HG03159 (cell line): Measurements from ENCODE around the gene PAPPA2.
"Not testable (repeated sequence)": the region's sequence is repeated elsewhere in the genome, so short reads cannot be mapped to it uniquely, and the experiment has no call there.

Experiments used
- ATAC-seq: cut with Tn5 transposase; IDR thresholded peaks from one replicate; pipeline ENCODE4 v1.9.1; 2021; ENCODE audit warnings: mild to moderate bottlenecking, moderate library complexity; ENCODE audit not compliant: unreplicated experiment

The PAPPA2 gene

DNA sequence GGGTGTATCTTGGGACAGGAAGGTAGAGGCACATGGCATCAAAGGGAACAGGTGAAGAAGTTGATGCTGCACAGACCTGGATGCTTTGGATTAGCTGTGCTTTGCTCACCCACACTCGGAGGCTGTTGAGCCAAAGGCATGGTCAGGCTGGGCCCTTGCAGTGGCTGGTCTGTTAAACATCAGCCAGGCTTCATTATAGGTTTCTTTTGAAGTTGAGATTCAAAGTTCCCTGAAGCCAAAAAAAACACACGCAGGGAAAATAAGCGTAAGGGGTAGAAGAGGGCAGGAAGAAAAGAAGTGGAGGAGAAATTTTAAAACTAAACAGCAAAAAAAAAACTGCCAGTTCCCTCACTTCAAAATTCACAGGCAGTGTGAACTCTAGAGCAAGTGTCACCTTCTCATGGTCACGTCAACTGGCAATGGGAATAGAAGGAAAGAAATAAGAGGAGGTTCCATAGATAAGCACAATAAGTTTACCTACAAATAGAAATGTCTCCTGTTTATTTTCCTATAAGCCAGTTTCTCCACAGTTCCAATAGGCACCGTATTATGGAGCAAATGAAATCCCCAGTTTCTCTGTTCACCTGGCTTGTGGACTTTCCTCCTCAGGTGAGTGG is 139.5 kb downstream of the PAPPA2 start:
- ATAC-seq: no peak

DNA sequence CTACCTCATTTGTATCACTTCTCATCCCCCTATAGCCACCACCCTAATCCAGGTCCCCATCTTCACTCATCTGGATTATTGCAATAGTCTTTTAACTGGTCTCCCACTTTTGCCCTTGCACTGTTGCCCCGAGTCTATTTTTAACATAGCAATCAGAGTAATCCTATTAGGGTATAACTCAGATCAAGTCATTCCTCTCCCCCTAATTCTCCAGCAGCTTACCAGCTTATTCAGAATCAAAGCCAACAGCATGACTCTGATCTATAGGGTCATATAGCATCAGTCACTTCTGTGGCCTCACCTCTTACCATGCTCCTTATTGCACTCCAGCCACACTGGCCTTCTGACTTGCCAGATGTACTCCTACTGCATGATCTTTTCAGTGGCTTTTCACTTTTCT is 140.7 kb downstream of the PAPPA2 start:
- ATAC-seq: no peak

DNA sequence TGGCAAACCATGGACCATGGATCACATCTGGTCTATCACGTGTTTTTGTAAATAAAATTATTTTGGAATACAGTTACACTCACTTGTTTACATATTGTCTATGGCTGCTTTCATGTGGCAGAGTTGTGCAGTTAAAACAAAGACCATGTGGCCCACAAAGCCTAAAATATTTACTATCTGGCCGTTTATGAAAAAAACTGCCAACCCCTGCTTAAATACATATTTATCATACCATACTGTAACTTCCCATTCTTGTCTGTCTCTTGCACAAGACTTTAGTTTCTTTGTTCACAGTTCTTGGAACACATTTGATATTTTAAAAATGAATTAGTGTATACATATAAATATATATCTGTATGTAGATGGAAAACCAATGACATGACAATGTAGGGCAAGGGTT is 141.5 kb downstream of the PAPPA2 start:
- ATAC-seq: no peak

DNA sequence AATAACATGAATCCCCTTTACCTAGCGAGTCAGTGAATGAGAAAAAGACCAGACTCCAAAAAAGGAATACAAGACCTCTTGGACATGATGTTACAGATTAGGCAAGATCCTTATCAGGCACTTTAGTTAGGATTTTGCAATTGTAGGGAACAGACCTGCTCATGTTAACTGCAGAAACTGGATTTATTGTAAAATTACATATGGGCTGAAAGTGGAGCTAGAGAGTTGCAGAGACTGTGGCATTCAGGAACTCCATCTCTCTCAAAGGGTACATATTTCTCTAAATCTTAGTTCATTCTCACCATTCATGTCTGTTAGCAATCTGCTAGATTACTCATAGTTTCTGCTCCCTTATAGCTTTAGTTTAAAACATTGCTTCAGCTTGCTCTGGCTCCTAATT is 142.2 kb downstream of the PAPPA2 start:
- ATAC-seq: no peak

DNA sequence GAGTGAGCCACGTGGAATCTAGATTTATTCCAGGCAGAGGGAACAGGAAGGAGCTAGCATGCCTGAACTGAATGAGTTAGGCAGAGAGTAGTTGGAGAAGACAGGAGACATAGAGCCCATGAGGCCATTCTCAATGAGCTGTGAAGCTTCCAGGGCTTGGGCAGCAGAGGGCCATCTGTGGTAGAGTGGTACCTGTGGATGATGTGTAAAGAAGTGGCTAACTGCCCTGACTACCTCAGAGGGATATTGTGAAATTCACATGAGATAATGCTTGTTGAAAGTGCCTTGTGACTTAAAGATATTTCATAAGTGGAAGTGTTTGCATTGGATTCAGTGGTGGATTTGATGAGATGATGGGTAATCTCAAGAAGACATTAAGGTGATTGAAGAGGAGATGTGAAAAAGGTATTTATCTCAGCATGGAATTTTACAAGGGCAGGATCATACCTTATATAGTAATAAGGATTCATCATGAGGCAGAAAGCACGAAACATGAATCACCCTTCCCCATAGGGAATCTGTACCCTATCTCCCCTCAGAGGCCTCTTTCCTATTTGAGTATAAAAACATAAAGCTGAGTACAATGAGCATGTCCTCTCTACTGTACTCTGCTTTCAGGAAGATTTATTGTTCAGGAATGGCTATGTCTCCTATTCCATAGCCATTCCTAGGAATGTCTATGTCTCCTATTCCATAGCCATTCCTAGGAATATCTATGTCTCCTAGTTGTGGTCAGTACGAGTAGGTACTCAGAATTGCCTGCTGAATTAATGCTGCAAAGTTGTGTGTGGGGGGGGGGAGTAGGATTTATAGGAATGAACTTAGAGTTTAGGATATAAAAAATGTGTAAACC is 146.8 kb downstream of the PAPPA2 start:
- ATAC-seq: no peak

DNA sequence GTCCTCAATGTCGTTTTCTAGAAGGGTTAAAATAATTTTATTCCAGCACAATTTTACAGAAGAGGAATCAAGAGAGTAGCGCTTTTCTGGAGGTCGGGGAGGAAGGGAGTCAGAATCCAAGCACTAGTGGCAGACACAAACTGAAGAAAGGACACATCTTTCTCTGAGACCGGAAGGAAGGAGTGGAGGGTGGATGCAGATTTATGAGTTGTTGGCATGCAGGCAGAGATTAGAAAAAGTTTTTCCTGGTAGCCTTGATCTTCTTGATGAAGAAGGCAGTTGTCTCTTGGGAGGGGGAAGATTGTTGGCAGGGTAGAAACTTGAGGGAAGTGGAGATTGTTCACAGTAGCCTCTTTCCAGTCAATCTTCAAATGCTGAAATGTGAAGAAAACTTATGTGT is 149.8 kb downstream of the PAPPA2 start:
- no peak for ATAC-seq

DNA sequence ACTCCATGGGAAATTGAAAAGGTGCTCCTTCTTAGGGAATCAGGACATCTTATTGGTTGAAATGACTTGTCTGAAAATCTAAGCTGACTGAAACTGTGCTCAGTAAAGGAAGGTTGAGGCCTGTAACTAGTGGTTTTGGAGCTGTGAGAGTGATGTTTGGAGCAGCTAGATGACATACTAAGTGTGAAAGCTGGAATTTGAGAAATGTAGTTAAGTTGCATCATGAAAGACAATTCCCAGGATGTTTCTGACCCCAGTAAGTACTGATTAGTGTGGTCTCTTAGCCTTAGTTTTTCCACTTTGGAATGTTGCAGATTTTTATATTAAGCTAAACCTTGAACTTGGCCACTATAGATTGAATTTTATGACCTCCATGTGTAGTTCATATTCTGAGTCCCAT is 154.9 kb downstream of the PAPPA2 start:
- ATAC-seq: no peak

DNA sequence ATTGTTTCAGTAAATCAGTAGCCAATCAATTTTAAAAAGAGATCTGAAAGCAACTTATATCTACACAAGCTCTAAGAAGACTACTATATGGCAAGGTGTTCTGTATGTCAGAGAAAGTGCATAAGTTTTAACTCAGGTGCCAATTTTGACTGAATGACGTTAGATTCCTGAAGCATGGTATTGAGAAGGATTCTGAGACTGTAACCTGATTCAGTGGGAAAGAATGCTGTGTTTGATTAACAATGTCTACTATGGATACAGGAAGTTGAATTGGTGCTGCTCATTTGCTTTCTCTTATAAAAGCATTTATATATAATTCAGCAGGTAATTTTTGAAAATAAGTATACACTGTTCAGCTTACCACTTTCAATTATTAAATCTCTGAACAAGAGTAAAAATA is 156.3 kb downstream of the PAPPA2 start:
- no peak for ATAC-seq

DNA sequence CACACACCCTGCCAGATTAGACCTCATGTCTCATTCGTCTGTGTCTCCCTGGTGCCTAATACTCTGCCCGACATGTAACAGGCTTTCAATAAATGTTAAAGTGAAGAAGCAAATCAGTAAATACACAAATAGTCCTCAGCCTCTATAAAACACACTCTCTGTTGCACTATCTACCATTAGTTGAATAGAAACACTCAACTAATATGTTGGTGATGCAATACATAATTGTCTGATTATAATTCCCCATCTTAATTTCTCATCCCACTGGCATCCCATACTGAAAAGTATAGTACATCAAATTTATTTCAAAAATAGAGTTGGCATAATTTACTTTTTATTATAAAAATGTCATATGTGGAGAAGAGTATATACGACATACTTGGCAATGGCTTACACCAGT is 162.4 kb downstream of the PAPPA2 start:
- ATAC-seq: no peak

DNA sequence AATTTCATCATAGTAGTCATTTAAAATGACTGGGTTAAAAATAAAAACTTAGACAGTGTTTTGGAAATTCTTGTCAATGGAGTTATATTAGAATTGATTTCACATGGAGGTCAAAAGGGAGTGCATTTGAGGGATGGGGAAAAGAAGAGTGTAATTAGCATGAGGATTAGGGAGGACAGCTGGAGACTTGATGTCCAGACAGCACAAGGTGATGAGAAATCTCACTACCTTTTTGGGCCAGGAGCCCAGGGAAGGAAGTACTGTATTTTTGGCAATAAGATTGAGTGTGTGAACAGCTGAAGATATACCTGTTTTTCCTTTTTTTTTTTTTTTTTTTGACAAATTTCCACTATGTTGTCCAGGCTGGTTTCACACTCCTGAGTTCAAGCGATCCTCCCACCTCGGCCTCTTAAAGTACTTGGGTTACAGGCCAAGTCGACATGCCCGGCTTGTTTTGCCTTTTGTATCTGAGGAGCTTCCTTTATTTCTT is 163.6 kb downstream of the PAPPA2 start:
- ATAC-seq: no peak

DNA sequence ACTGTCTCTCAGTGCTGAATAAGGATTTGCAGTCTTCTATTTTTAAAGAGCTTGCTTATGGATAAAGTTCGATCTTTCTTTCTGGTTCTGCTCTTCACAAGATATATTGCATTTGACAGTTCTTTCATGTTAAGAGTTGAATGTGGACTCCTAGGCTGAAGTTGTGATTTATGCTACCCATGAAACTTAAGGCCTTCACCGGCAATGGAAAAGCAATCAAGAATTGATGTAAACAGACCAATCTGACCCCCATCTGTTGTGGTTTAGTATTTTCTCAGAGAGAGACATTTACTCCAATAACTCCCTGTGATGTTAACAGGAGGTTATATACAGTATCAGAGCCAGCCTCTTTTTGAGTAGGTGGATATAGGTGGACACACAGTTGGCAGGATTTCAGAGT is 165.8 kb downstream of the PAPPA2 start:
- no peak for ATAC-seq

DNA sequence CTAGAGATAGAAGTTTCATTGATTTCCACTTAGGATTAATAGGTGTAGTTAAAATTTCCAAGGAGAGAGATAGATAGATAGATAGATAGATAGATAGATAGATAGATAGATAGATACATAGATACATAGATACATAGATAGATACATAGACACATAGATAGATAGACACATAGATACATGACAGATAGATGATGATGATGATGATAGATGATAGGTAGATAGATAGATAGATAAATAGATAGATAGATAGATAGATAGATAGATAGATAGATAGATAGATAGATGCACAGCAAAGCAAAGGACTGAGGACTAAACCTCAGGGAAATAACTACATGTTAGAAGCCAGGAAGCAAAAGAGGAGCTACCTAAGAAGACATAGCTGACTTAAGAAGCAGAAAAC is 171.8 kb downstream of the PAPPA2 start:
- not testable (repeated sequence) for ATAC-seq

DNA sequence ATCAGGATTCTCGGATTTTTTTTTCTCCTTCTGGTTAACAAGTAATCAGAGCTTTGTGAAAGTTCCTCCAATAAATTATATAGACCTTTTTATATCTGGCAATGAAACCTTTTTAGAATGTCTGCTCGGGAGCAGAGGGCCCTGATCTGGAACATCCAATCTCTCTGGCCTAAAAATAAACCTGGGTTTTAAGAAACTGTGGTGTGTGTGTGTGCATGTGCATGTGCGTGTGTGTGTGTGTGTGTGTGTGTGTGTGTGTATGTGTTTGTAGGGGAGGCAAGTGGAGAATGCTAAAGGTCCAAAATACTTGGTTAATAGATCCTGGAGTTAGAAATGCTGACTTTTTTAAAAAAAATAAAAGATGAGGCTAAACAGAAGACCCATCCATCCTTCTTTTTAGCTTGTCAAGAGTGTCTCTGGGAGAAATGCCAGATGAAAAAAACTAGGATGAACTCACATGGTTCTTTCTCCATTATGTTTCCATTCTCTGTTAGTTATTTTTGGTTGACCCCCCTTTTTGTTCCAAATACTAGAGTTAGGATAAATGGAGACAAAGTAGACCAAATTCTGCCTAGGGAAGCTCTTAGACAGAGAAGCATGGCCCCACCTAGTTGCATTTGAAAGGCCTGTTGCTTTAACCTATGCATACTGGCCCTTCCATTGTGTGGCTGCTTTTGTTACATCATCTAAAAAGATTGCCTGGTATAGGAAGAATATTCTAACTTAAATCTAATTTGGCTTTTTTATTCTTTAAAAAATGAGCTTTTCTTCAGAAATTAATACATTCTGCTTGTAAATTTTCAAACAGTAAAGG is 175.9 kb downstream of the PAPPA2 start:
- ATAC-seq: no peak

DNA sequence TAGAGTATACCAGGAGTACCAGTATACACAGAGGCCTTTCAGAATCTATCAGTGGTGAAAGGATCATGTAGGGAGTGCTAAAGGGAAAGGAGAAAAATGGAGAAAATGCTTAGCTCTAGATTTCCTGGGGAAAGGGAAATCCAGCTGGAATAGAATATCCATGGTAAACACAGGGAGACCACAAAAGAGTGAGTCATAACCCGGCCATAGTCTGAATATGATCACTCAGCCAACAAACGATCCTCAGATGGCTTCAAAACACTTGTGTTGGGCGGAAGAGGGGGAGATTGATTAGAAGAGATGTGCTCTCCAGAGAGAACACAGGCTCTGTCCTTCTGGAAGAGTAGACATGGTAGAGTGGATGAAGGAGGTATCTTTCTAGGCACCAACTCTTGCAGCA is 180.6 kb downstream of the PAPPA2 start:
- ATAC-seq: no peak

DNA sequence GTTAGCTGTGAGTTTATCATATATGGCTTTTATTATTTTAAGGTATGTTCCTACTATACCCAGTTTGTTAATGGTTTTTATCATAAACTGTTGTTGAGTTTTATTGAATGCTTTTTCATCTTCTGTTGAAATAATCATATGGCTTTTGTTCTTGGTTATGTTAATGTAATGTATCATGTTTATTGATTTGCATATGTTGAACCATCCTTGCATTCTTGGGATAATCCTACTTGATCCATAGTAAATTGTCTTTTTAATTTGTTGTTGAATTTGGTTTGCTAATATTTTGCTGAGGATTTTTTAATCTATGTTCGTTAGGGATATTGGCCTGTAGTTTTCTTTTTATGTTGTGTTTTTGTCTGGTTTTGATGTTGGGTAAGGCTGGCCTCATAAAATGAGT is 185.6 kb downstream of the PAPPA2 start:
- no peak for ATAC-seq

DNA sequence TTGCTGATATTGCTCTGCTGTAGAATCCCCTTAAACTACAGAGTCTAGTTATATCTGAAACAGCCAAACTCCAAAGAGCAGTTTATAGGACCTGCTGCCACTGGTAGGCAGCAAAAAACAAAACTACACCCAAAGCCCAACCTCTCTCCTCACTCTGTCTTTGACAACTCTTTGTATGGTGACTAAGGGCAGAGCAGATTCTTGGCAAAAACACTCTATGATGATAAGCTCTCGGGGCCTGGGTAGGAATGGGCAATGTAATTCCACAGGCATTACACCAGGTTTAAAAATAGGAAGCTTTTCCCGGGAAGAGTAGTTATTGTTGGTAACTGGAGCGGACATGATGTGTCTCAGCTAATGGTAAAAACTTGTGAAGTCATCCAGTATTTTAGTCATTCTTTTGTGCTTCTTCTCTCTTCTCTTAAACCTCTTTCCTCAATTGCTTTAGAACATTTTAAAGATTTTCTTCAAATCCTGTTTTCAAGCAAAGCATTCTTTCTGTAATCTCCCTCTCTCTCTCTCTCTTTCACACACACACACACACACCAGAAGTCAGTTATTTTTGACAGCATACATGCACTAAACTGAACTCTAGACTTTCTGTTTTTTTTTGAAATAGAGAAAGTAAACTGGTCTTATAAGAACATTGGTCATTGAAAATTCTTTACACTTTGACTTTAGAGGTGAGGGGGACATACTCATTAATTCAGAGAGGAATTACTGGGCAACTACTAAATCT is 193.5 kb downstream of the PAPPA2 start:
- ATAC-seq: no peak

DNA sequence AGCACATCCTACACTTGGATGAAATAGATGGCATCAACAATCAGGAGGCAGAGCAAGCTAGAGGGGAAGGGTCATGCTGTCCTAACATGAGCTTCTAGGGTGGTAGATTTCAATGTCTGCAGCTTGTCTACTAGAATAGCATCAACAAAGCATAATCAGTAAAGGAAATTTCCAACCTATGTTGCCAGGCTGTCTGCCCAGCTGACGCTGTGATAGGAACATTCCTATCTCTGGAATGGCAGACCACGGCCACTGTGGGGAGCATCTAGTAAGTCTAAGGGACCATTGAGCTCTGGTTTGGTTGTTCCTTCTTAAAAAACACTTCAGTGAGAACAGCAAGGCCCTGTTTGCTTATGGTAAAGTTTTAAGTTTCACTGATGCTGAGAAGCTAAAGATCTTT is 206.8 kb downstream of the PAPPA2 start:
- ATAC-seq: no peak

DNA sequence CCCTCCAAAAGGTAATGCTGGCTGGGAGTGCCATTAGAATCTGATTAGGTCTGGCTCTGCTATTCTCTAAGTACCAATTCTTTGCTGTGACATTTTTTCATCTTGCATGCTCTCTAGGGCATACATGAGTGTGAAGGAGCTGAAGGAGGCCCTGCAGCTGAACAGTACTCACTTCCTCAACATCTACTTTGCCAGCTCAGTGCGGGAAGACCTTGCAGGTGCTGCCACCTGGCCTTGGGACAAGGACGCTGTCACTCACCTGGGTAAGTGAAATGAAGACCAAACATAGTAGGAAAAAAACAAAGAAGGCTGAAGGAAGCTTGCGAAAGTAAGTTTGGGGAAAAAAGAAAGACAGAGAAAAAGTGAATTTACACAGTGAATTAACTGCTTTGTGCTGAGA is 207.9 kb downstream of the PAPPA2 start:
- no peak for ATAC-seq

DNA sequence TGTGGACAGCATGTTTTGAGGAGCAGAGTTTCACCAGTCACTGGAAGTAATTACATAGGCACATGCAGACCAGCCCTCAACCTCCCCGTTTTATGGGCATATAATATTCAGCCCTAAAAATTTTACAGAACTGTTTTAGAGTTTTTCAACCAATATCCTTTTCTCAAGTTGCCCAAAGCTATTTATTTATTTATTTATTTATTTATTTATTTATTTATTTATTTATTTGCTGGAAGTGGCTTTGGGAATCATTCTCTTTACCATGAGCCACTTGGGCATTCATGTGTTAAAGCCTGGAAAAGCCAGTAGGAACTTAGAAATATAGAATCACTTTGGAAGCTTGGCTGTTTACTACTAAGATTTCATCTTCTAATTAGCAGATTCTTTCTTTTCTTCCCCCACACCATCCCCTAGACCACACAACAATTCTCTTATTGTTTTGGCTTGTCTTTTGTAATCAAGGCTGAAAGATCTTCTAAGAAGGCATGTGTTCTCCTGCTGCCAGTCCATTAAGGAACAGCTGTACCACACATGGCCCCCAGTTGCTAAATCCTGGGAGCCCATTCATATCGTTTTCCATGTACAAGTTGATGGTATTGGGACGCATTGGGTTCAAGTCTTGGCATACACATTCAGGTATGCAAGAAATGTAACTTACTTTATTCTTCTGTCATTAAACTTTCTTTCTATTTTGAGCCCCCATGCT is 220.0 kb downstream of the PAPPA2 start:
- no peak for ATAC-seq
